Measurements from ENCODE around the gene CLDN20. TPM values are rescaled to one million over a fixed set of nuclear protein-coding genes. Genes with fewer than 3 reads are reported as not detected.

Gene CLDN20
- total RNA-seq, 1 experiment from 2014 or later, result not detected

- Histone ChIP-seq H3K27ac (no peak overlapping the region), H3K27me3 (replicated peaks) (no peaks in the 10 kb centered on the region), H3K4me3 (no peak overlapping the region), H3K36me3 (peaks cover 31% of the 10 kb centered on the region), H3K4me1 (replicated peaks) (no peaks in the 10 kb centered on the region), H3K9me3 (replicated peaks) (no peaks in the 10 kb centered on the region)
- no peak for DNase-seq (ENCODE audit: low read depth in 1 of 2, low spot score in 2 of 2)
Measured at GRCh38 chr6:155232848-155233247, 31.0 kb upstream of the CLDN20 start.

- Histone ChIP-seq H3K4me1 (replicated peaks) (peaks cover 4% of the 10 kb centered on the region; the same call in 1 of the 2 replicates), H3K4me3 (no peak overlapping the region), H3K36me3 (peaks cover 37% of the 10 kb centered on the region), H3K27me3 (replicated peaks) (no peaks in the 10 kb centered on the region), H3K9me3 (replicated peaks) (no peaks in the 10 kb centered on the region), H3K27ac (no peak overlapping the region)
- DNase-seq (ENCODE audit: low read depth in 1 of 2, low spot score in 2 of 2), result no peak
Measured at GRCh38 chr6:155234167-155234566, 29.6 kb upstream of the CLDN20 start.

GRCh38 chr6:155234687-155235086 is 29.1 kb upstream of the CLDN20 start:
- H3K4me3 ChIP-seq, result no peak overlapping the region
- H3K36me3 ChIP-seq, result peaks cover 36% of the 10 kb centered on the region
- DNase-seq (ENCODE audit: low read depth in 1 of 2, low spot score in 2 of 2), result no peak
- H3K9me3 ChIP-seq (replicated peaks), result no peaks in the 10 kb centered on the region
- H3K27me3 ChIP-seq (replicated peaks), result no peaks in the 10 kb centered on the region
- H3K4me1 ChIP-seq (replicated peaks), result peaks cover 4% of the 10 kb centered on the region; the same call in 1 of the 2 replicates
- H3K27ac ChIP-seq, result no peak overlapping the region

- Histone ChIP-seq H3K27ac (no peak overlapping the region), H3K9me3 (replicated peaks) (no peaks in the 10 kb centered on the region), H3K4me1 (replicated peaks) (peaks cover 4% of the 10 kb centered on the region; the same call in 1 of the 2 replicates), H3K27me3 (replicated peaks) (no peaks in the 10 kb centered on the region), H3K36me3 (peaks cover 33% of the 10 kb centered on the region), H3K4me3 (no peak overlapping the region)
- no peak for DNase-seq (ENCODE audit: low read depth in 1 of 2, low spot score in 2 of 2)
Measured at GRCh38 chr6:155235087-155235486, 28.7 kb upstream of the CLDN20 start.

GRCh38 chr6:155237613-155238012 is 26.2 kb upstream of the CLDN20 start:
- DNase-seq (ENCODE audit: low read depth in 1 of 2, low spot score in 2 of 2), result no peak

GRCh38 chr6:155240905-155241600 is 22.8 kb upstream of the CLDN20 start:
- Histone ChIP-seq H3K4me3 (no peak overlapping the region), H3K4me1 (replicated peaks) (peaks cover 4% of the 10 kb centered on the region; the same call in 1 of the 2 replicates), H3K36me3 (peaks cover 69% of the 10 kb centered on the region), H3K27me3 (replicated peaks) (no peaks in the 10 kb centered on the region), H3K9me3 (replicated peaks) (no peaks in the 10 kb centered on the region), H3K27ac (no peak overlapping the region)
- DNase-seq (ENCODE audit: low read depth in 1 of 2, low spot score in 2 of 2), result no peak

More at GRCh38 chr6:155237613-155238012, 26.2 kb upstream of the CLDN20 start:
- peaks cover 50% of the 10 kb centered on the region for H3K36me3 ChIP-seq
- H3K4me3 ChIP-seq, result no peak overlapping the region
- H3K27me3 ChIP-seq (replicated peaks), result no peaks in the 10 kb centered on the region
- H3K27ac ChIP-seq, result no peak overlapping the region
- H3K4me1 ChIP-seq (replicated peaks), result peaks cover 4% of the 10 kb centered on the region; the same call in 1 of the 2 replicates
- H3K9me3 ChIP-seq (replicated peaks), result no peaks in the 10 kb centered on the region

GRCh38 chr6:155241966-155242365 is 21.8 kb upstream of the CLDN20 start:
- Histone ChIP-seq H3K4me1 (replicated peaks) (peaks cover 9% of the 10 kb centered on the region), H3K4me3 (no peak overlapping the region), H3K36me3 (peaks cover 76% of the 10 kb centered on the region), H3K9me3 (replicated peaks) (0 out of 2 replicates have a peak, but pooled peaks cover 3% of the 10 kb centered on the region), H3K27me3 (replicated peaks) (no peaks in the 10 kb centered on the region), H3K27ac (no peak overlapping the region)
- no peak for DNase-seq (ENCODE audit: low read depth in 1 of 2, low spot score in 2 of 2)

- Histone ChIP-seq H3K4me3 (no peak overlapping the region), H3K4me1 (replicated peaks) (peaks cover 22% of the 10 kb centered on the region)
Measured at GRCh38 chr6:155244434-155244833, 19.4 kb upstream of the CLDN20 start.

GRCh38 chr6:155245193-155245592 is 18.6 kb upstream of the CLDN20 start:
- Histone ChIP-seq H3K4me3 (no peak overlapping the region), H3K27me3 (replicated peaks) (no peaks in the 10 kb centered on the region), H3K36me3 (peaks cover 85% of the 10 kb centered on the region), H3K9me3 (replicated peaks) (0 out of 2 replicates have a peak, but pooled peaks cover 3% of the 10 kb centered on the region), H3K27ac (no peak overlapping the region), H3K4me1 (replicated peaks) (peaks cover 22% of the 10 kb centered on the region)
- DNase-seq (ENCODE audit: low read depth in 1 of 2, low spot score in 2 of 2), result no peak

More at GRCh38 chr6:155244434-155244833, 19.4 kb upstream of the CLDN20 start:
- Histone ChIP-seq H3K36me3 (peaks cover 82% of the 10 kb centered on the region), H3K27me3 (replicated peaks) (no peaks in the 10 kb centered on the region), H3K27ac (no peak overlapping the region), H3K9me3 (replicated peaks) (0 out of 2 replicates have a peak, but pooled peaks cover 3% of the 10 kb centered on the region)
- DNase-seq (ENCODE audit: low read depth in 1 of 2, low spot score in 2 of 2), result no peak

GRCh38 chr6:155245831-155246230 is 18.0 kb upstream of the CLDN20 start:
- Histone ChIP-seq H3K27ac (no peak overlapping the region), H3K9me3 (replicated peaks) (0 out of 2 replicates have a peak, but pooled peaks cover 3% of the 10 kb centered on the region), H3K27me3 (replicated peaks) (no peaks in the 10 kb centered on the region), H3K4me3 (no peak overlapping the region), H3K36me3 (peaks cover 85% of the 10 kb centered on the region), H3K4me1 (replicated peaks) (peaks cover 22% of the 10 kb centered on the region)
- no peak for DNase-seq (ENCODE audit: low read depth in 1 of 2, low spot score in 2 of 2)

GRCh38 chr6:155246825-155247224 is 17.0 kb upstream of the CLDN20 start:
- H3K4me1 ChIP-seq (replicated peaks), result peaks cover 22% of the 10 kb centered on the region
- DNase-seq (ENCODE audit: low read depth in 1 of 2, low spot score in 2 of 2), result no peak
- peak overlapping the region; percentile 95 for H3K27ac ChIP-seq
- 0 out of 2 replicates have a peak, but pooled peaks cover 3% of the 10 kb centered on the region for H3K9me3 ChIP-seq (replicated peaks)
- H3K36me3 ChIP-seq, result peaks cover 87% of the 10 kb centered on the region
- no peak overlapping the region for H3K4me3 ChIP-seq
- no peaks in the 10 kb centered on the region for H3K27me3 ChIP-seq (replicated peaks)

- Histone ChIP-seq H3K27me3 (replicated peaks) (no peaks in the 10 kb centered on the region), H3K4me3 (no peak overlapping the region), H3K27ac (peak overlapping the region; percentile 95), H3K36me3 (peaks cover 92% of the 10 kb centered on the region), H3K4me1 (replicated peaks) (peaks cover 22% of the 10 kb centered on the region), H3K9me3 (replicated peaks) (0 out of 2 replicates have a peak, but pooled peaks cover 3% of the 10 kb centered on the region)
- DNase-seq (ENCODE audit: low read depth in 1 of 2, low spot score in 2 of 2), result peak; percentile 70 to 74
Measured at GRCh38 chr6:155247618-155248007, 16.2 kb upstream of the CLDN20 start.

- Histone ChIP-seq H3K27me3 (replicated peaks) (no peaks in the 10 kb centered on the region), H3K4me3 (no peak overlapping the region), H3K9me3 (replicated peaks) (0 out of 2 replicates have a peak, but pooled peaks cover 3% of the 10 kb centered on the region), H3K27ac (peak overlapping the region; percentile 95), H3K4me1 (replicated peaks) (peaks cover 22% of the 10 kb centered on the region), H3K36me3 (peaks cover 94% of the 10 kb centered on the region)
- peak; percentile 67 to 74 for DNase-seq (ENCODE audit: low read depth in 1 of 2, low spot score in 2 of 2)
Measured at GRCh38 chr6:155248008-155249001, 15.5 kb upstream of the CLDN20 start.
